Activated CD4-positive, alpha-beta T cell treated with anti-CD3 and anti-CD28 coated beads, Interleukin-10, Interleukin-2, amounts not matched to agents 100 ng/mL and 50 ng/mL, durations not matched to agents 16 hours and 8 hours (primary cell): Measurements from ENCODE around the gene GALNT9.

Experiments
- DNase-seq: peaks from one replicate; pipeline ENCODE4 v3.0.0-alpha.2; 2020

The GALNT9 gene

DNA sequence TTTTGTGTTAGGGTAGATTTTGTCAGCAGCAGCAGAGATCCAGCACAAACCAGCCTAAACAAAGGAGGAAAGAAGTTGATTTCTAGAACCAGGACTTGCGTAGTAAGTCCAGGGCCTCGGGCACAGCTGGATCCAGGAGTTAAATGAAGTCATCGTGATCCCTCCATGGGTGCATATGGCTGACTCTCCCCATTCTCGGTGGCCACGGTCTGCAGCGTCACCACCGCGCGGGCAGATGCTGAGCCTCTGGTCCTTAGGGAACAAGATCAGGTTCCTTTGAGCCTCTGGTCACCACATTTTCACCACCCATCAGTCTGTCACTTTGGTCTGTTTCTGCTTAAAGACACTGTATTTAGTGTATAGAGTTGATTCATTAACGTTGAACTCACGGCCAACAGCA is 14.8 kb upstream of the GALNT9 start:
- DNase-seq = no peak

DNA sequence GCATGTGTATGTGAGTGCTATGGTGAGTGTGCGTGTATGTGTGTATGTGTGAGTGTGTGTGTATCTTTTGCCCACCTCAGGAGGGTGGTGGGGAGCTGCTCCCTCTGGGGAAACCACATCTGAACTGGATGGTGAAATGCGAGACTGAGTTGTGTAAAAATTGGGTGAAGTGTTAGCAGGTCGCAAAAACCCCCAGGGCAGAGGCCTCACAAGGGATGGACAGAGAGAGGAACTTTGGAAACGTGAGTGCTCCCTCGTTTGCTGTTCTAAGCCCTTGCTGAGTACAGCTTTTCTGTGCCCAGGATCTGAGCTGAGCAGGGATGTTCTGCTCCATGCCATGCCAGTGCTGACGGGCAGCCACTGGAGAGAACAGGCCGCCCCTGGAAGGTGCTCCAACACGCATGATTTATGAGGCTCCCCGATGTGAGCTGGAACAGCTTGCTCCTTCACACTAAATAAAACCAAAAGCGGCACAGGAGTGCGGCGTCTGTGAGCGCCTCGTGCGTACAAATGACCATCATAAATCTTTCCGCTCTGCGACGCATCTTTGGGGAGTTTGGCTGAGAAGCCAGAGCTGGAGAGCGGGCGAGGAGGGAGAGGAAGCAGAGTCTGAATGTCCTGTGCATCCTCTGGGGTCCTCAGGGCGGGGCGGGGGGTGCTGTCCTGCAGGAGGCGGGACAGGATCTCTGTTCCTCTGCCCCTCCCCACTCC is 14.1 kb upstream of the GALNT9 start:
- DNase-seq = no peak

DNA sequence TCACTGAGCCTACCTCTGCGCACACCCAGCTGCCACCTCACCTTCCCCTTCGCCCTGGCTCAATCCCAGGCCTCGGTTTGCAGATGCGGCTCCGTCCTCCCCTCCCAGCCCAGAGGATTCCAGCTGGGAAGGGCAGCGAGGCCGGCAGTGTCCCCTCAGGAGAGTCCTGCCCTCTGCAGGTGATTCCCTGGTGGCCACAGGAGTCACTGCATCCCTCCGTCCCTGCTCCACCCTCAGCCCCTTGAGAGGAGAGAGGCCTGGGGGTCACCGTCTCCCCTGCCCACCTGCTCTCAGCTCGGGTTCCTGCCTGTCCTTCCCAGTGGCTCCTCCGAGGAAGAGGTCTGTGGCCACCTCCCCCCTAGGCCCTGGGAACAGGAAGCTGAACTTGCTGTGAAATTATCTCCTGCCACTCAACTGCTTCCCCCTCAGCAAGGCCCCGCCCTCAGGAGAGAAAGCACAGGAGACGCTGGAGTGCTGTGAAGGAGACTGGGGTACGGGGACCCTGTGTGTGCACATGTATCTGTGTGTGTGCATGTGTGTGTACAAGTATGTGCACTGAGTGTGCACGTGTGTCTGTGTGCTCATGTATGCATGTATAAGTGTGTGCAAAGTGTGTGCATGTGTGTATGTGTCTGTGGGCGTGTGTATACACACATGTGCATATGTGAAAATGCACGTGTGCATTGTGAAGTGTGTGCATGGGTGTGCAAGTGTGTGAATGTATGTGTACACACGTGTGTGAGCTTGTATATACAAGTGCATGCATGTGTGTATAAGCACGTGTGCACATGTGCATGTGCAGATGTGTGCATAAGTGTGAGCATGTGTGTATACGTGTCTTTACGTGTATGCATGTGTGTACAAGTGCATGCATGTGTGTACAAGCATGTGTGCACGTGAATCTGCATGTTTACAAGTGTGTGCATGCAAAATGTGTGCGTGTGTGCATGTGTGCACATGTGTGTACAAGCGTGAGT is 13.2 kb upstream of the GALNT9 start:
- DNase-seq = no peak

DNA sequence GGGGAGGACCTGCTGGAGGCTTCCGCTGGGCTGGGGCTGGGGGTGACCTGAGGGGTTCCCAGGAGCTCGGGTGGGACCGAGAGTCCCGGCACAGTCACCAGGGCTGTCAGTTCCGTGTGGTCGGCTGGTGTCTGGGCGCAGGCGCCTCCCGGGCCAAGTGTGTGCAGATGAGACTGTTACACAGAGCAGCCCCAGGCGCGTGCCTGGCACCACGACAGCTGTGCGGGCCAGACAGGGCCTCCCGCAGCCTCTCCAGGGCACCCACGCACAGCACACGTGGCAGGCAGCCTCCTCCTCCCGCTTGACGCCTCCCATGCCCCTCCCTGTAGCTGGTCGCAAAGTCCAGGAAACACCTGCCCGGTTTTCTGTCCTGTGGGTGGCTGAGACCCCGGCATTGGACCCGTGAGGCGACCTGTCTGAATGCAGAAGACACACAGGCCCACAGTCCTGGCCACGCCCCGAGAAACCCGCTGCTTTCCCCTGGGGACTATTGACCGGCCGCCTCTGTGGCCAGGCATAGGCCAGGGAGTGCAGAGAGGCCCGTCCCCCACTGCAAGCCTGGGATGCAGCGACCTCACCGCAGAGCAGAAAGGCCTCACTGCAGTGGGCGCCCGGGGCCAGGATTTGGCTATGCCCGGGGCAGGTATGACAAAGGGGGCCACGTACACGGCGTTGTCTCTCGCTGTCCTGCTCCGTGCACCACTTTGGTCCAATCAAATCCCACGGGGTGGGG is 12.1 kb upstream of the GALNT9 start:
- DNase-seq = no peak

DNA sequence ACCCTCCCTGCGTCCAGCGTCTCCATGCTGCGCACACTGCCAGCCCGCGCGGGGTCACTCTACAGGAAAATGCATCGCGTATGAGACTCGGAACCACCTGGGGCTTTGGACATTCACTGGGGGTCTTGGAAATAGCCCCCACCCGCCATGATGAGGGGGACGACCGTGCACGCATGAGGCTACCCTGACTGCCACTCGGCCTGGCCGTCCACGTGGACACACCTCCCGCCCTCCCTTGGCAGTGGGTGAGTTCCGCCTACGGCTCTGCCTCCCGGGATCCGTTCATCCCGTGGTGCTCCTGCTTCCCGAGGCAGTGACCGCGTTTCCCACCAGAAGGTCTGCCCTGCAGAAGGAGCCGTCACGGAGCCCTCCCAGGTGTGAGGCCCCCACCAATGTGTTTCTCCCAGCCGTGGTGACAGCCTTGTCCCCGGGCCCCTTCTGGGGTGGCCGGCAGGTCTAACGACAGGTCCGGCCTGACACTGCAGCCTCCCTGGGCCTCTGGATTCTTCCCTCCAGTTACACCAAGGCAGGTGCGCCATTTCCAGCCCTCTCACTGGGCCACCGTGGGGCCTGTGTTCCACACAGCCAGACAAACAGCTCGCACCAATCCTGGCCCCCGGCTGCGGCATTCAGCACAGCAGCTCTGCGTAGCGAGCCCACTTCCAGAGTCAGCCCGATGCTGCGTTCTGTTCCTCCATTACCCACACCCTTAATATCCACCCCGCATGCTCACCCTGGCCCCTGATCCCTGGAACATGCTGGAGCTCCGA is 11.1 kb upstream of the GALNT9 start:
- no peak for DNase-seq

DNA sequence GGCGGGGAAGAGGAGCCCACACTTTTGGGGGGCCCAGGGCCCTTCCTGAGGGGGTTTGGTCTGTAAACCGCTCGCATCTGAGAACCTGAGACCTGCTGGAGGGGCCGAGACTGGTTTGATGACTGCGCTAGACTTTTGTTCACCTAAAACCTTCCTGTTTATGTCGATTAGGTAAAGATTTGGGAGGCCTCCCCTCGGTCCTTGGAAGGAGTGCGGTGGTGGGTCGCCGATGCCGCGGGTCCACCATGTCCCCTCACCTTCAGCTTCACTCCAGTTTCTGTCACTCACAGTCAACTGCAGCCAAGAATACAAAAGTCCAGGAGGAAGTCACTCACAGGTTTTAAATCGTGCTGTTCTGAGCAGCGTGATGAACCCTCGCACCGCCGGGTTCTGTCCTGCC is 10.5 kb upstream of the GALNT9 start:
- DNase-seq = no peak

DNA sequence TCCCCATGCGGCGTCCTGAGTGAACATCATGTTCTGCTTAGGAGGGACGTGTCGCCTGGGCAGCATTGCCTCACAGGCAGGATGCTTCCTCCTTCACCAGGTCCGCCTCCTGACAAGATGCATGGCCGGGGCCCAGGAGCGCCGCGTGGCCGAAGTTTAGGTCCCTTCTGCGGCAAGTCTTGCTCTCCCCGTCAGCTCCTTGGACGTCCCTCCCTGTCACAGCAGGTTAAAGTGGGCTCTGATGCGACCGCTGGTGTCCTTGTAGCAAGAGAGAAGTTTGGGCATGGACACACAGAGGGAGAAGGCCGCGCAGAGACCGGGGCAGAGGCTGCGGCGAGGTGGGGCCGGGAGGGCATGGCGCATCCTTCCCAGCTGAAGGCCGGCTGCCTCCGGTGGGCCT is 9.4 kb upstream of the GALNT9 start:
- no peak for DNase-seq

DNA sequence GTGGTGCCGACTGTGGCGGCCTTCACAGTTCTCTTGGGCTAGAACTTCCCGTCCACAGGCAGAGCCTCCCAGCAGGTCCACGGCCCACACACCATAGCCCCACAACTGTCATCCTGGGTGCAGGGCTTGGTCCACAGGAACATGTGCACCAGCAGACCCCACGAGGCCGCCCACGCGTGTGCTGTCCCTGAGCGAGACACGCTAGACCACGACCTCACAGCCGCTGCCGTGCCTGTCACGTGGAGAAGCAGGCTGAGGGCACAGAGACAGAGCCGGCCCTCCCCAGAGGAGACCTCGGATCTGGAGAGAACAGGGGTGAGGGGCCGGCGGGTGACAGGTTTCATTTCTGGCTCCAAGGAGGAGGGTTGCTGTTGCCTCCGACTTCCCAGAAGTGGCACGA is 8.9 kb upstream of the GALNT9 start:
- DNase-seq = no peak

DNA sequence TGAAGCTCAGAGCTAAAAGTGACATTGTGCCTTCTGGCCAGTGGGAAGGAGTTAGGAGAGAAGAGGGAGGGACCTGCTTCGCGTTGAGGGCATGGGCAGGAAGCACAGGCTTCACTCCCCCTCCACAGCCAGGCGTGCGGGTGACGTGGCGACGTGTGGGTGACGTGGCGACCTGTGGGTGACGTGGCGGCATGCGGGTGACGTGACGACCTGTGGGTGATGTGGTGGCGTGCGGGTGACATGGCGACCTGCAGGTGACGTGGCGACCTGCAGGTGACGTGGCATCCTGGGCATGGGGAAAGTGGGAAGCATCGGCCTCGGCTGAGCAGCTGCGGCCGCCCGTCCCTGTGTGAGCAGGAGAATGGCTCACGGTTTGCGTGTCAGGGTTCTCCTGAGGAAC is 8.2 kb upstream of the GALNT9 start:
- no peak for DNase-seq

DNA sequence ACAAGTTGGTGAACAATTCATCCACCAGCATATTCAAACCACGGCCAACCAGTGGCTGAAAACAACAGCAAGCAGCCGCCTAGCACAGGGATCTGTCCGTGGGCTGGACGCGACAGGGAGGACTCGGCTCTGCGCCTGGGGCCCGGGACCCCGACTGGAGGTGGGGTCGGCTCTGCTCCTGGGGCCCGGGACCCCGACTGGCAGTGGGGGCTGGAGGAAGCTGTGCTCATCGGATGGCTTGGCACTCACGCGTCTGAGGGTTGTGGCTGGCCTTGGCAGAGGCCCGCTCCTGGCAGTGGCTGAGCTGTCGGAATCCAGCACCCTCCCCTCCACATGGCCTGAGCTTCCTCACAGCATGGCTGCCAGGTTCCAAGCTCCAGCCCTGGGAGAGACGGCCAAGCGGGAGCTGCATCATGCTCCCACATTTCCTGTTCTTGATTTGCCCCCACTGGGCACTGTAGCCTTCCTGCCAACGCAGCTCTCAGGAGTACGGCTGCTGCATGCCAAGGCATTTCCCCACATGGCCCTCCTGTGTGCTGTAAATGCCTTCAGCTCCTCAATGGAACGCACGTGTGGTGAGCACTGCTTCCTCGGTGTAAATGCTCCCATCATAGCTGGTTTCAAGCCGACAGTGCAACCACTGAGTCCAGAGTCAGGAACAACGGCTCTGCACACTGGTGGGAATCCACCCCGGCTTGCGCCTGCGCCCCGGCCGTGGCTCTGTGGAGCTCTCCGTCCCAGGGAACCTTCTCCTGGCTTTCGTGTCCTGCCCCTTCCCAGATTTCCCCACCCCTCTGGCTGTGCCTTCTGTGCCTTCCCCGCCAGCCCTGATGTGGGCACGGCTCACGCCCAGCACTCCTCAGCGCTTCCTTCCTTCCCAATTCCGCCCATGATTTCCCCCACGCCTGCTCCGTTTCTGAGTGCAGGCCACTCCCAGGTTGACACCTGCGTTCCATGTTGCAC is 7.3 kb upstream of the GALNT9 start:
- DNase-seq = no peak

DNA sequence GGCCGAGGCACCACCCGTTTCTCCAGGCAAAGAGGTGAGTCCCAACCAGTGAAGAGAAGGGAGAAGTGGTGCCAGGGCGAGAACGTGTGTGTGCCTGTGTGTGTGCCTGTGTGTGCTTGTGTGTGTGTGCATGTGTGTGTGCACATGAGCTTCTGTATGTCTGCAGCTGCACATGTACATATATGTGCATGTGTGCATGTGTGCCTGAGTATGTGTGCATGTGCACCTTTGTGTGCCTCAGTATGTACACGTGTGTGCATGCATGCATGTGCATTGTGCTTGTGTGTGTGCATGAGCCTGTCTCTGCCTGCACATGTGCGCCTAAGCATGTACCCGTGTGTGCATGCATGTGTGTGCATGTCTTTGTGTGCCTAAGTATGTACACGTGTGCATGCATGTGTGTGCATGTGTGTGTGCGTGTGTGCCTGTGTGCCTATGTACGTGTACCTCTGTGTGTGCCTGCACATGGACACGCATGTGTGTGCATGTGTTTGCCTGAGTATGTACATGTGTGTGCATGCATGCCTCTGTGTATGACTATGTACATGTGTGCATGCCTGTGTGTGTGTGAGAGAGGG is 5.9 kb upstream of the GALNT9 start:
- no peak for DNase-seq

DNA sequence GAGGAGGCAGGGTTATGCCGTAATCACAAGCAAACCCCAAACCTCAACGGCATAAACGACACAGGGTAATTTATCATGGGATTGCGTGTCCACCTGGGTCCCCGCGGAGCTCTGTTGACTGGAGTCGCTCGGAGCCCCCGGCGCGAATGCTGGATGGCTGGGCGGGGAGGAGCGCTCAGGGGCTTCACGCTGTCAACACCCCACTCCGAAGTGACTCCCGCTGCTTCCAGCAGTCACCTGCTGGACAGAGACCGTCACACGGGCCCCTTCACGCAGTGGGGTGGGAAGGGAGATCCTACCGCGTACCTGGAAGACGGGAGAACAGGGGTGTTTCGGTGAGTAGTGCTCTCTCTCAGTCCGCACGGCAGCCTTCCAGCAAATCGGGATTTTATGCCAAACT is 4.4 kb upstream of the GALNT9 start:
- DNase-seq = no peak

DNA sequence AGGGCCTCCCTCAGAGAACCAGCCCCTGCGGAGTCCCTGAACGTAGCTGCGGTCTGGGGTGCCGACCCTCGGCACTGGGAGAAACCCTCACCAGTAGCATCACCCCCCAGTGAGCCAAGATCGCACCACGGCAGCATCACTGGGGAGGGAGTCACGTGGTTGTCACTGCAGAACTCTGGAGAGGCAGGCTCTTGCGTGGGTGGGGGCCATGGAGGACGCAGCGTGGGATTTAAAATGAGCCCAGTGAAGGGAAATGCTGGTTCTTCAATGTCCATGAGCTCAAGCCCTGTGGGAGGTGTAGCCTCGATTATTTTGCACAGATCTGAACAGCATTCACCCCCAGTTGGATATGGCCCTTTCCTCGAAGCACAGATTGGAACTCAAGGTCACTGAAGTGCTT is 3.9 kb upstream of the GALNT9 start:
- DNase-seq = no peak

DNA sequence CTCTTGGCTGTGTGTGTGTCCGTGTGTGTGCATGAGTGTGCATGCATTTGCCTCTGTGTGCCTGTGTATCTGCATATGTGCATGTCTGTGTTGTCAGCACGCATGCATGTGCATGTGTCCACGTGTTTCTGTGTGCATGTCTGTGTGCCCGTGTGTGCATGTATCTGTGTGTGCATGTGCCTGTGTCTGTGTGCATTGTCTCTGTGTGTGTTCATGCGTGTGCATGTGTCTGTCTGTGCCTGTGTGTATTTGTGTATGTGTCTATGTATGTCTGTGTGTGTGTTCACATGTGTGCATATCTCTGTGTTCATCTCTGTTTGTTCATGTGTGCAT is 1.1 kb upstream of the GALNT9 start:
- DNase-seq = no peak

DNA sequence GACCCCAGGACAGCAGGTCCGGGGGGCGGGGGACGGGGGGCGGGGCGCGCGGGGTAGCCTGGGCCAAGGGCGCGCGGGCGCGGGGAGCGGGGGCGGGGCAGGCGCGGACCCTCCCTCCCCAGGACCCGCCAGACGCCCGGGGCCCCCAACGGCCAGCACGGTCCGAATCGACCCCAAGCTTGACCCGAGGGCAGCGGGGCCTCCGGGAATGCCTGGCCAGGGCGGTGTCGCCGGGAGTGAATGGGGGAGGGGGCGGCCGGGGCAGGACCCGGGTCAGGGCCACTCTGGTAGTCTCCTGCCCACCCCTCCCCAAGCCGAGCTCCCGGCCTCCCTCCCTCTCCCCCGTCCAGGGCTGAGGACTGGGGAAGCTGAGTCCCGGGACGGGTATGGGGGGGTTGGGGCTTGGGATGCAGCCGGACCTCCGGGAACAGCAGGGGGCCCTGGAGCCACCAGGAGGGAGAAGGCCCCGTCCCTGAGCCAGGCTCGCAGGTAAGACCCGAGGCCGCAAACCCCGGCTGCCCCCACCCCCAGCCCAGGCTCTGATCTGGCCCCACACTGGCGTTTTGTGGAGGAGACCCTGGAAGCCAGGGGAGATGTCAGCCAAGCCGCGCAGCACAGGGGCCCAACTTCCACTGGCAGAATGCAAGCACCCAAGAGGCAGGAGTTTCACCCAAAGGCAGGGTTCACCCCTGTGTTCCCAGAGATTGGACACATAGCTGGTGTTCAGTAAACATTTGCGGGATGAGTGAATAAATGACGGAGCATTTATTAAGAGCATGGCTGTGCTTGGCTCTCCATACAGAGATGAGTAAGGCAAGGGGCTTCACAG is 545 bp upstream of the GALNT9 start:
- no peak for DNase-seq

DNA sequence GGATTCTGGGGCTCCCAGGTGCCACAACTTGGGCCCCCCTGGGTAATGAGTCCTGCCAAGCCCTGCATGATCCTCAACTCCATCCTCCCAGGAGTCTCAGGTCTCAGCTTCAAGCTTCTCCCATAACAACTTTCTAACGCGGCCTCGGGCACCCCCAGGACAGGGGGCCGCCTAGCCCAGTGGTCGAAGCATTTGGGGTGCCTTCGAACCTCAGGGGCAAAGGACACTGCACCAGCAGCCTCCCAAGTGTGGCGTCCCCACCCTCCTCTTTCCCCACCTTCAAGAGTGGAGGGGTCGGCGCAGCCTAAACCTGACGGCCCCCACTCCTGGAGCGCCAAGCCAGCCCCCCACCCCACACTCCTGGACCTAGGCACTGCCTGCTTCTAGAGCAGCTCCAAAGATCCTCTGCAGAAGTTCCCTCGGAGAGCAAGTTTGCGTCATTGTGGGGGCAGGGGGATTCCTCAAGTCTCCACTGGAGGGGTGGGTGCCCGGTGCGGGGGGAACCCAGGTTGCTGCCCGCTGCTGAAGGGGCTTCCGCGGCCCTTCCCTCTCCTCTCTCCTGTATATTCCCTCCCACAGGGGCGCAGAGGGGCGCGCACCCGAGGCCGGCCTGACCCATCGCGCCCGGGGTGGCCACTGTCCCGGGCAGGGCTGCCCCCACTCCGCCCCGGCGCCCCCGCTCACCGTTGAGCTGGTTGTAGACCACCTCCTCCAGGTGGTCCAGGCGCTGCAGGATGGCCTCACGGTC is 933 bp downstream of the GALNT9 start:
- no peak for DNase-seq

DNA sequence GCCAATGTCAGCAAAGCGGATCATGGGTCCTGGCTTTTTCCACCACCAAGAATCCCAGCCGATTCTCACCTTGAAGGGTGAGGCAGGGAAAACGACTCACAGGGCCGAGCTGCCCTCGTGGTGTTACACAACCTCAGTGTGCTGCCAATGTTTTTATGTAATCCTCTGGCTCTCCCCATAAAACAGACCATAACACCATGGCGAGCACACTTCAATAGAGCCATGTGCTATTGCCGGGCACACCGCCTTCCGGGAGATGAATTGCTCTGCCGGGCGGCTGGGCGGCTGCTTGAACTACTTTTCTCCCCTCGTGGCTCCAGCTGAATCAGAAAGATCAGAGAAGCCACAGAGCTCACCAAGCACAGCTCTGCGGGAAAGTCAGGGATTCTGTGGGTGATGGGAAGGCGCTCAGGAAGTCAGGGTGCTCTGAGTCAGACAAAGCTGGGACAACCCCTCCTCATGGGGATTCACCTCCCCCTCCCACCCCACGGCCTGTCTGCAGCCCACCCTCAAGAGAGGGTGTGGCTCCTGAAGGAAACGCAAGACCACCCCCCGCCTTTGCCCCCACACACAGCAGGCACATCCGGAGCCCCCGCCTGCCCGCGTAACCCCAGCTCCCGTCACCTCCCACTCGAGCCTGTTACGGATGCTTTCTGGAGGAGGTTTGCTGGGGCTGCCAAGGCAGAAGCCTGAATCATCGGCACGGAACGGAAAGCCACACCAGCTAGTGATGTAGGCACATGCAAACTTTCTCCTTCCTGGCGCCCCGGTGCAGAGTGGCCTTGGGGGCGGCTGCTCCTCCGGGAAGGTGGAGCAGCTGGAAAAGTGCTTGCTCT is 1.8 kb downstream of the GALNT9 start:
- peak; percentile 48 for DNase-seq

DNA sequence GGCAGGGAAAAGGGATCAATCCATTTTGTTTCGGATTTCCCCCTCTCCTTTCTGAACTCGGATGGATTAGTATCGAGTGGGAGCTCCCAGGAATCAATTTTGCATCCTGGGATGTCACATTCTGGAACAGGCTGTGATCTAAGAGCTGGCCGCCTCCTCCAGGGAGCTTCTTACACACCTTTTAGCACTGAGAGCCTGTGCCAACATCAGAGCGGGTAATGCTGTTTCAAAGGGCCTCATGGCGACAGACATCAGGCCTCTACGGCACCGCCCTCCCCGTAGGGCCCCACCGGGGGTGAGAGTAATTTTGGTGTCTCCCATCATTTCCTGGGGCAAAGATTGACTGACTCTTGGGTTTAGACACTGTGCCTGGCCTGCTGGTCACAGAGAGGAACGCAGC is 2.7 kb downstream of the GALNT9 start:
- no peak for DNase-seq

DNA sequence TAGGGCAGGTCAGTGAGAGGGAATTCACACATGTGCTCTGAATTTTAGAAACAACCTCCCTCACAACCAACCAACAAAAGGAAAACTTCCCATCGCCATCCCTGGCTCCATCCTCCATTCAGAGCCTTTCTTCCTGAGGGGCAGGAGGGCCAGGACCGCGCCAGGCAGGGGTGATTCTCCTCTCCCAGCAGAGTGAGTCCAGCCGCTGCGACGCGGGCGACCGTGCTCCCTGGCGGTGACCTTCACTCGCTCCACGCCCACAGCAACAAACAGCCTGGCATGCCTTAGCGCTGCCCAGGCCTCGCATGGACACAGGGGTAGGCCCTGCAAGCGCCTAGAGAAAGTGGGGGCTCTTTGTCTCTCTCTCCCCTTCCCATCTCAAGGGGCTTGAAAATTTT is 3.7 kb downstream of the GALNT9 start:
- DNase-seq = no peak
